NCI-H2171 treated with DMSO at 0.1 percent for 48 hours (cell line): ENCODE results near the gene SLC22A7.

ENCODE experiments used
- DNase-seq: peaks from one replicate; lab custom pipeline; 2025; lab: John Stamatoyannopoulos, UW

SLC22A7 gene

GRCh38 chr6:43283514-43283901 is 14.6 kb upstream of the SLC22A7 start:
- no peak for DNase-seq

GRCh38 chr6:43283905-43284304 is 14.2 kb upstream of the SLC22A7 start:
- DNase-seq = no peak

GRCh38 chr6:43284991-43285781 is 12.9 kb upstream of the SLC22A7 start:
- no peak for DNase-seq

GRCh38 chr6:43285832-43286231 is 12.2 kb upstream of the SLC22A7 start:
- no peak for DNase-seq

DNA sequence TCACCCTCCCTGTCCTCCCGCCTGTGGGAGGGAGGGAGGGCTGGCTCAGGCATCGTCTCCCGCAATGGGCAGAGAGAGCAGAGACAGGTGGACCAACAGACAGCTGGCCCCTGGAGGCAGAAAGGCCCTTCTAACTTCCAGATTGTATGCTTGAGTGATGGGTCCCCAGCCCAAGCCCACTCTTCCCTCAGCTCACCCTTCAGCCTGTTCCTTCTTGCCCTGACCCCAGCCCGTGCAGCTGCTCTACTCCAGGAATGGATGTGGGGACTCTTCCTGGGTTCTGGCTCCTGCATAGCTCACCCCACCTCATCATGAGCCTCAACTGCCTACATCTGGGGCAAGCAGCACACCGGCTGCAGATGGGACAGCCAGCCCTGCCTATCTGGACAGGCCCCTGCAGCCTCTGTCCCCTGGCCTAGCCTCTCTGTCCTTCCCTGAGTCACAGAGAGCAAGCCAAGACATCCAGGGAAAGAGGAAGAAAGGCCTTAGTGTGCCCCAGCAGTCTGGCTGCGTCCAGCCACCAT is 11.5 kb upstream of the SLC22A7 start:
- no peak for DNase-seq

GRCh38 chr6:43286980-43287716 is 10.9 kb upstream of the SLC22A7 start:
- no peak for DNase-seq

GRCh38 chr6:43287717-43288679 is 10.1 kb upstream of the SLC22A7 start:
- no peak for DNase-seq

DNA sequence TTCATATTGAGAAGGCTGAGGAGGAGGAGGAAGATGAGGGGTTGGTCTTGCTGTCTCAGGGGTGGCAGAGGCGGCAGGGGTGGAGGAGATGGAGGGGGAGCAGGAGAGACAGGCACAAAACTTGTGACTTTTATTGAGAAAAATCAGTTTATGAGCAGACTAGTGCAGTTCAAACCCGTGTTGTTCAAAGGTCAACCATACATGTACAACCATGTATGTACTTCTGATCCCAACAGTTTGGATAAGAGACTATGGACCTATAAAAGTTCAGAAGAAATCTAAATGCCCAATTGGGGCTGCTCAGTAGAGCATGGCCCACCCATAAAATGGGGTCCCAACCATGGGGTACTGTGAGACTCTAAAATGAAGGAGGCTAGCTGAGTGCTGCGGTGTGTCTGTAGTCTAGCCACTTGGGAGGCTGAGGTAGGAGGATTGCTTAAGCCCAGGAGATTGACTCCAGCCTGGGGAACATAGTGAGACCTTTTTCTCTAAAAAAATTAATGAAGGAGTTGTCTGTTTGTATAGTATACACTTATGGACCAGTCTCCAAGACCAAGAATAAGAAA is 7.6 kb upstream of the SLC22A7 start:
- no peak for DNase-seq

DNA sequence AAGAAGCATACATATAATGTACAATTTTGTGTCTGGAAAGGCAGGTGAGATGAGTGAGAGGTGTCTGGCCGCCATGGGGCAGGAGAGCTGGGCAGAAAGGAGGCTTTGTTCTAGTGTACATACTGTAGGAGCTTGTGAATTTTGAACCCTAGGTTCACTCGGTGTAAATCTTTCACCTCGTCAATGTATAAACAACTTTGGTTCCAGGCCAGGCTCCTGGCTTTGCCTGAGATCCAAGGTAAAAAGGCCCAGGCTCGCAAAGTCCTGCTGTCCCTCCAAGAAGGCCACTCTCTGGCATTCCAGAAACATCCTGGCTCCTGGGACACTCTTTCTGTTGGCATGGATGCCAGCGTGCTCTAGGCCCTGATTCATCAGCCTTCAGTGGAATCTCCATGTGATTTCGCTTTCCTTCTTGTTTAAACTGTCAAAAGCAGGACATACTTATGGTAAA is 7.1 kb upstream of the SLC22A7 start:
- no peak for DNase-seq

- DNase-seq = no peak
Observed at GRCh38 chr6:43291708-43292107, 6.4 kb upstream of the SLC22A7 start.

GRCh38 chr6:43292341-43292740 is 5.7 kb upstream of the SLC22A7 start:
- DNase-seq = no peak

- DNase-seq = no peak
Observed at GRCh38 chr6:43292763-43293318, 5.2 kb upstream of the SLC22A7 start.

DNA sequence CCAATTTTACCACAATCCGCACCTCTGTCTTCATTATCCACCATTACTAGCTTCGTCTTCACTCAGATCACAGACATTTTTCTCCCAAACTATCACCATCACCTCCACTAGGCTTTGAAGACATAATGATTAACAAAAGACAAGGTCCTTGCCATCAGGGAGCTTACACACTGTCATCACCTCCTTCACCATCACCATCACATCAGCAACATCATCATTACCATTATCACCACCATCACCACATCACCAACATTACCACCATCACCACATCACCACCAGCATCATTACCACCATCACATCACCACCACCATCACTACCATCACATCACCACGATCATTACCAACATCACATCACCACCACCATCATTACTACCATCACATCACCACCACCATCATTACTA is 4.4 kb upstream of the SLC22A7 start:
- no peak for DNase-seq

DNA sequence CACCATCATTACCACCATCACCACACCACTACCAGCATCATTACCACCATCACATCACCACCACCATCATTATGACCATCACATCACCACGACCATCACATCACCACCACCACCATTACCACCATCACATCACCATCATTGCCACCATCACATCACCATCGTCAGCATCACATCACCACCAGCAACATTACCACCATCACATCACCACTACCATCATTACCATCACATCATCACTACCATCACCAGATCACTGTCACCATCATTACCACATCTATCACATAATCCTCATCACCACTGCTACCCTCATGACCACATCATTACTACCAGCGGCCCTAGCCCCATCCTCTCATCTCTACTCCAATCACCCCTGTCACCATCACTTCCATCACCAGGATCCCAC is 3.5 kb upstream of the SLC22A7 start:
- no peak for DNase-seq

DNA sequence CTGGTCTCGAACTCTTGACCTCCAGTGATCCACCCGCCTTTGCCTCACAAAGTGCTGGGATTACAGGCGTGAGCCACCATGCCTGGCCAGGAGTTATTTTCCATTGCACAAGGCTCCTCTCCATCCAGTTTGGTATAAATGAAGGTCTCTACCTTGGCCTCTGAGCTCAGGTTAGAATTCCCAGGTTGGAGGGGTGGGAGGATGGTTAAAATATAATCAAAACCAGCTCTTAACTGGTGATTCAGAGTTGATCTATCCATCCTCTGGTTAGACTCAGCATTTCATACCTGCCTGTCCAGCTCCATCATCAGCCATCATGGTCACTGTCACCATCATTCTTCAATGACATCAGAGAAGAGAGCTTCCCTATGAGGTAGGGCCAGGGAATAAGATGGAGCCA is 2.6 kb upstream of the SLC22A7 start:
- no peak for DNase-seq

DNA sequence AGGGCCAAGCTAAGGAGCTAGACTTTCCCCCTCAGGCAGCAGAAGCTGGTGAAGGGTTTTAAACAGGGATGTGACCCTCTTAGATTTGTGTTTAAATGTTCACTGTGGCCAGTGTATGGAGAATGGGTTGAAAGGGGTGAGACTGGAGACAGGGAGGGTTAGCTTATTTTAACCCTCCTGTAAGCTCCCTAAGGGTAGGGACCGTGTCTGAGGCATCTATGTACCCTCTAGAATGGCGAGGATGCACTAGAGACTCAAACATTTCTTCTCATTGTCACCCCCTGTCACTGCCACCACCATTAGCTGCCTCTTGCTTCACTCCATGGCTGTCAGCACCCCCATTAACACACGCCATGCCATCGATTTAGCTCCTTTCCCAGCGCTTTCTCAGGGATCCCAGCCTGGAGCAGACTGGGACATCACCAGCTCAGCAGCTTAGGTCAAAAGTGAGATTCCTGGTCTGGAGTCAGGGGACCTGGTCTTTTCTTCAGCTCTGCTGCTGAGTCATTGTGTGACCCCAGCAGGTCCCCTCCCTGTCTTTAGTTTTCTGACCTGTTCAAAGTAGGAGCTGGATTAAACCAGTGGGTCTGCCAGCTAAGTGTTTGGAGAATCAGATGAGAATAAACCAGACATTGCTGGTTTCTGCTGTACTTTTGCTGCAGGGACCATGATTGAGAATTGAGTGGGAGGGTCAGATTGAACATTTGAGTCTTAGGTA is 1.1 kb upstream of the SLC22A7 start:
- no peak for DNase-seq

GRCh38 chr6:43298565-43299337 is 691 bp downstream of the SLC22A7 start:
- no peak for DNase-seq

- DNase-seq = no peak
Observed at GRCh38 chr6:43299338-43300293, 1.6 kb downstream of the SLC22A7 start.
